HG03439 (cell line): ENCODE measurements around the gene HS3ST3B1.

Experiments used
- ATAC-seq: cut with Tn5 transposase; IDR thresholded peaks from one replicate; pipeline ENCODE4 v1.9.1; 2021; ENCODE audit warnings: mild to moderate bottlenecking, moderate library complexity; ENCODE audit not compliant: unreplicated experiment

The HS3ST3B1 gene

GRCh38 chr17:14300575-14301278 lies at the start of gene HS3ST3B1:
Gene HS3ST3B1, plus strand, starts transcription at chr17:14301081. Its CDS starts 438 bp downstream, at chr17:14301519.
- peak; percentile 85 for ATAC-seq

- no peak for ATAC-seq
Measured at GRCh38 chr17:14261406-14261805, 39.5 kb upstream of the HS3ST3B1 start.

DNA sequence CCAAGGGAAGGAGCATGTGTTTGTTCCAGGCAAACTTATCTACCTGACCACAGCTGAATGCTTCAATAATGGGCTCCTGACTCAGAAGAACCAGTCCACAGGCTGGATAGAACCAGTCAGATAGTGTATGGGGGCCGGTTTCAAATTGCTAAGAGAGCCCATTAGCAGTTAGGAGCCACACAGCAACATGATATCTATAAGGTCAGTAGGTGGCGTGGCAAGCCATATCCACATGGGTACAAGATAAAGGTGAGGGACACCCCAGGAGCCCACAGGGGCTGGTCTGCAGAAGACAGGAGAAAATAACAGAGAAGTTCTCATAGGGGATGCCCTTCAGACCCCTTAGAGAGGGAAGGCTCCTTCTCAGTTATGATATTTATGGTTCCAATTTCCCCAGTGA lies 32.6 kb upstream of the HS3ST3B1 start:
- no peak for ATAC-seq

DNA sequence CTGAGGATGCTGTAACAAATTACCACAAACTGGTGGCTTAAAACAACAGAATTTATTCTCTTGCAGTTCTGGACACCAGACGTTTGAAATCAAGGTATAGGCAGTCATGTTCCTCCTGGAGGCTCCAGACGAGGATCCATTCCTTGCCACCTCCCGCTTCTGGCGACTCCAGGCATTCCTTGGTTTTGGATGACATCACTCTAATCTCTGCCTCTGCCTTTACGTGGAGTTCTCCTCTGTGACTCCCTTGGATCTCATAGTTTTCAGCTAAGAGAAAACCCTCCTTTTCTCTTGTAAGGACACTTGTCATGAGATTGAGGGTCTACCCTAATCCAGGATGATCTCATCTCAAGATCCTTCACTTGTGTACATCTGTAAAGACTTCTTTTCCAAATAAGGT lies 31.4 kb upstream of the HS3ST3B1 start:
- ATAC-seq, result no peak

GRCh38 chr17:14270508-14270907 lies 30.4 kb upstream of the HS3ST3B1 start:
- ATAC-seq, result no peak

DNA sequence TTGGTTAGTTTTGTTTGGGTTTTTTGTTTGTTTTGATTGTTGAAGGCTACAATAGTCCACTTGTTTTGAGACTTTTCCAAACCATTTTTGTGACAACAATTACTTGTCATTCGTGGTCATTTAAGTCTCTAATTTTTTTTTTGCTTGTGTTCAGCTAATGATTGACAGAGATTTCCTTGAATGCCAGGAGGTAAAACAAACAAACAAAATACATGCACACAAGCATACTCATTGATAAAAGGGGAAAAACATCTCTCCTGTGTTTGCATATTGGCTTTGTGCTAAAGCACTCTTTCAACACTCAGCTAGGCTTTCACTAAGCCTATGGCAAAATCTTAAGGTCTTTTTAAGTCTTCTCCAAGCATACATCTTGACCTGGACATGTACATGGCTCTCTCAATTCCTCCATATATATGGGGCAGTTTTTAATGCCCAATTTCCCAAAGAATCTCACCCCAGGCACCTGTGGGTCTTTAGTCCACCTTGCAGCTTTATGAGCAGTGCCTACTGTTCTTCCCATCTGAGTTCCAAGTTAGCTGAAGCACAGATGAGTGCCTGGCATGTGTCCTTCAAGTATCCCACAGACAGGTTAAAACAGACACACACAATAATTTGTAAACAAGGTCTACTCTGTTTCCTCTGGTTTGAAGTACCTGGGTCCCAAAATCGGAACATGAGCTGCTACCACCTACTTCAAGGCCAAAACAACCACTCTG lies 24.2 kb upstream of the HS3ST3B1 start:
- no peak for ATAC-seq

GRCh38 chr17:14281530-14281929 lies 19.4 kb upstream of the HS3ST3B1 start:
- ATAC-seq, result no peak

GRCh38 chr17:14282726-14283125 lies 18.2 kb upstream of the HS3ST3B1 start:
- ATAC-seq, result no peak

DNA sequence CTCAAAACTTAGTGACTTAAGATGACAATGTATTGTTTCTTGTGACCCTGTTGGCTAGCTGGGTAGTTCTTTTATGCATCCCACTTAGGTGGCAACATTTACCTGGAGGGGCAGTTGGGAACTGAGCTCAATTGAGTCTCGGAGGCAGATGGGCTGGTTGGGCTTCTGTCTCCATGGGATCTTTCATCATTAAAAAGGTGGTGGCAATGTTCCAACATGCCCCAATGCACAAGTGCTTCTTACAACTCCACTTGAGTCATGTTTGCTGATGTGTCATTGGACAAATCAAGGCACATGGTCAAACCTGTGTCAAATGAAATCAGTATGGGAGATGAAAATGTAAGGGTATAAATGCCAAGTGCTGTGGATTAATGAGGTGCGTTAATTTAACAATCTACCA lies 11.7 kb upstream of the HS3ST3B1 start:
- no peak for ATAC-seq

DNA sequence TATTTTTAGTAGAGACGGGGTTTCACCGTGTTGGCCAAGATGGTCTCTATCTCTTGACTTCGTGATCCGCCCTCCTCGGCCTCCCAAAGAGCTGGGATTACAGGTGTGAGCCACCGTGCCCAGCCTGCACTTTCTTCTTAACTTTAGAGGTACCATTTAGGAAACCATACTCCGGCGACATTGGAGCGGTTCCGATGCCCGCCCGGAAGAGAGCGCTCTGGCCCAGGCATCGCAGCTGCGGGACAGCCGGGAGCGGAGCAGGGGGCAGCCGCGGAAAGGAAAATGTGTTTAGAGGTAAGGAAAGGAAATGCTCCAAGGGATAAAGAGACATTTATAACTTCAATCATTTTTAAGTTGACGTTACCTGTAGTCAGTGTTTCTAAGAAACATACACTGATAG lies 6.0 kb upstream of the HS3ST3B1 start:
- ATAC-seq, result no peak

- no peak for ATAC-seq
Measured at GRCh38 chr17:14295676-14296075, 5.2 kb upstream of the HS3ST3B1 start.

DNA sequence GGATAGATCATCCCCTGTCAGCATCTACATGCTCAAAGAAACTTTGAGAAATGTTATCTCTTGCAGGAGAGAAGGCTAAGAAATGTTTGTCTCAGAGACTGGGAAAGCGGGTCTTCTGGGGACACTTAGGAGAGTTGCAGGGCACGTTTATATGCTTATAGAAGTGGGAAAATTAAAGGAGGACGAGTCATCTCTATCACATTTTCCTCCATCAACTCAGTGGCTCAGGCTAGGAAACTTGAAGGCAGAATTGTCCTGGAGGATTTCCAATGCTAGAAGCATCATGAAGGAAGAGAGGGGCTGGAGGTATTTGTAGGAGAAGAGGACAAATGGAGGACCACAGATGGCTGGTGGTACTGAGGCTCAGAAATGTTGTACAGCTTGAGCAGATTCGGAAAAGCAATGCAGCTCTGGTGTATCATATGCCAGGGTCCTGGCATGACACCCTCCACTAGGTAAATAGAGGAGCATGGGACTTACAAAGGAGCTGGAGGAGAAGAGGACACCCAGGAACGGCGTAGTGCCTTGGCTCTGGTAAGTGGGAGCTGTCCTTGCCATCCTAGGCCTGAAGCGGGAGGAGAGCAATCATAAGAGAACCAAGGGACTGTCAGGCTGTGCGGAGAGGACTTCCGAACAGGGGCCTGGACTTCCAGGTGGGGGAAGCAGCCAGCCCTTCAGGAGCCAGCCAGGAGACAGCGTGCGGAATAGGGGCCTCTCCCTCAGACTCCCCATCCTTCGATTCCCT lies 4.5 kb upstream of the HS3ST3B1 start:
- ATAC-seq, result no peak

DNA sequence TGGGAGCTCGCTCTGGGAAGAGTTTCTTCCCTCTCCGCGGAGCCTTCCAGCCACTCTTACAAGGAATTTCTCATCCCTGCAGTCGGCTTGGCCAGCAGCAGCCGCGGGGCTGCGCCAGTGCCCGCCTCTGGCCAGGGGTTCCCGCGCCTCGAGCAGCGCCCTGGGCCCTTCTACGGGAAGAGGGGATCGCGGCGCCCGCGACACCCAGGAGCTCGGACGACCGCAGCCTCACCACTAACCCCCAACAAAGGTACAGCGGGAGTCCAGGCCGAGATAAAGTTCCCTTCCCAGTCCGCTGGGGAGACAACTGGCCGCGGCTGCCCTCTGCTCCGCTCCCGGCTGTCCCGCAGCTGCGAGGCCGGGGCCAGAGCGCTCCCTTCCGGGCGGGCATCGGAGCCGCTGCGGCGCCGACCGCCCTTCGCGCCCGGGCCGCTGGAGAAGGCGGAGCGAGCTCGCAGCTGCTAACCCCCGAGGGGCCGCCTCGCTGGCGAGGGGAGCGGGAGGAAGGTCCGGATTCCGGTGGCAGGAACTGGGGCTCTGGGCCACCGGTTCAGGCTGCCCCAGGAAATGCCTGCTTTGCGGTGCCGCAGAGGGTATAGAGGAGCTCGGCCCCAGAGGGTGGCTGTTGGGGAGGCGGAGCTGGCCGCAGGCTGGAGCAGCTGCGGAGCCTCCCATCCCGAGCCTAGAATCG lies 3.6 kb upstream of the HS3ST3B1 start:
- no peak for ATAC-seq

DNA sequence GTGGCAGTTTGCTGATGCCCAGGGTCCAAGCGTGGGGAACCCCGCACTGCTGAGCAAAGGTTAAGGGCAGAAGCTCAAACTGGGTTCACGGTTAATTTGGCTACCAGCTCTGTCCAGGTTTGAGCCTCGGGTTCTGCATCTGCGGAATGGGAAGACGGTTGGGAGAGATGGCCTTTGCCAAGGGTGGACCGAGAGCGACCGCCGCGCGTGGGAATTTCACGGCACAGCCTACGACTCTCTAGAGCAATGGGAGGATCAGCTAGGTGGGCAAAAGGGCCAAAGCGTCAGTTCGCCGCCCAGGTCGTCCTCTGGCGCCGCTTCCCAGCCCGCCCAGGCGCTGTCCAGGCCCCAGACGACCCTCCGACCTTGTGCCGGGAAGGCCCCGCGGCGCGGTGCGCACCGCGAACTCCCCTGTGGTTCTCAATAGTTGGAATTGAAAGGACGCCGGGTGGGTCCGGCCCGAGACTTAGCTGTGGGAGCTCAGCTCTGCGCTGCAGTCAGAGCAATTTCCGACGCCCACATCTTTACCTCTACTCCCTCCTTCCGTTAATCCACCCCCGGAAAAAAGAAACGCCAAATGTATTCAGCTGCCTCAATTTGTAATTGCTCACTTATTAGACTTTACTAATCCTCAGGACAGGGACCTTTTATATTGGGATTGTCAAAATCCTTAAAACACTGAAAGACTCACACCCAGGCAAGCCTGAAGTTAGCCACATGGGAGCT lies 2.5 kb upstream of the HS3ST3B1 start:
- no peak for ATAC-seq

- no peak for ATAC-seq
Measured at GRCh38 chr17:14298947-14299279, 2.0 kb upstream of the HS3ST3B1 start.

DNA sequence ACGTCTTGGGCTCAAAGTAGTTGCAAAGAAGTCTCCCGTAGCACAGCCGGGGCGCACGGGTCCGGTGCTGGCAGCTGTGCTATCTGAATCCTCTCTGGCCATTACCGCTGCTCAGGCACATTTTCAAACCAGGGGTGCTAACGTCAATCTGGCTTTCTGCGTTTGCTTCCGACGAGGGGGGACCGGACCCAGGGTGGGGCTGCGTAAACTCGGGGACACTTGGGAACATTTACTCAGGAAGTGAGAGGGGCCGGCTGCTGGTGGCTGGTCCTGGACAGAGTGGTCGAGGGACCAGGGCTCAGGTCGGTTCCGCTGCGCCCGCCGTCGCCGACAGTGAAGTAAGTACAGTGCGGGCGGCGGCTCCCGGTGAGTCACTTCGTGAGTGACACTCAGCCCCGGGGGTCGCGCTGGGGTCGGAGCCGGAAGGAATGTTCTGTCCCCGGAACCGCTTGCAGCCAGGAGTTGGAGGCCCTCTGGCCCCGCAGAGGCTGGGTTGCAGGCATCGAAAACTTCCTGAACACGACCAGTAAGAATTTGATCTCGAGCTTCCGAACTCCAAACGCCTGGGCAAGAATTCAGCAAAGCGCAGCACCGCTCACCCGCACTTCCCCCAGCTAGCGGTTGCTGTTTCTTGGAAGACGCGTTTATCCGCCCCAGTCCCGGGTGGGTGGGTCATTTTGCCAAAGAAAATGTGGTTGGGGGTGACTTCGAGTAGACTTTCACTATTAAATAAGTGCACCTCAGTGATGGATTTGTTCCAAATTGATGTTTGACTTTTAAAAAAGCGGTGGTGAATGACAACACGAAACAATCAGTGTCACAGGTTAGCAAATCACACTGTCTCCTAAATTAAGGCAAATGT lies 1.4 kb upstream of the HS3ST3B1 start:
- ATAC-seq, result no peak

DNA sequence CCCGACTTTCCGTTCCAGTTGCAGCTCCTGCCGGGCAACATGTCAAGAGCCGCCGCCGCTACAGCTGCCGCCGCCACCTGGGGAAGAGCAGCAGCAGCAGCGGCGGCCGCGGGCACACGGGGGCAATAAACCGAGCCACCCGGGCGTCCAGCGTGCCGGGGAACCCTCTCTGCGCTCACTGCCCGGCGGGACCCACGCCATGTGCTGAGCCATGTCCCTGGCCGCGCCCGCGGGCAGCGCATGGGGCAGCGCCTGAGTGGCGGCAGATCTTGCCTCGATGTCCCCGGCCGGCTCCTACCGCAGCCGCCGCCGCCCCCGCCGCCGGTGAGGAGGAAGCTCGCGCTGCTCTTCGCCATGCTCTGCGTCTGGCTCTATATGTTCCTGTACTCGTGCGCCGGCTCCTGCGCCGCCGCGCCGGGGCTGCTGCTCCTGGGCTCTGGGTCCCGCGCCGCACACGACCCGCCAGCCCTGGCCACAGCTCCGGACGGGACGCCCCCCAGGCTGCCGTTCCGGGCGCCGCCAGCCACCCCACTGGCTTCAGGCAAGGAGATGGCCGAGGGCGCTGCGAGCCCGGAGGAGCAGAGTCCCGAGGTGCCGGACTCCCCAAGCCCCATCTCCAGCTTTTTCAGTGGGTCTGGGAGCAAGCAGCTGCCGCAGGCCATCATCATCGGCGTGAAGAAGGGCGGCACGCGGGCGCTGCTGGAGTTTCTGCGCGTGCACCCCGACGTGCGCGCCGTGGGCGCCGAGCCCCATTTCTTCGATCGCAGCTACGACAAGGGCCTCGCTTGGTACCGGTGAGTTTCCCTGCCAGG lies 604 bp downstream of the HS3ST3B1 start:
- peak; percentile 9 for ATAC-seq

DNA sequence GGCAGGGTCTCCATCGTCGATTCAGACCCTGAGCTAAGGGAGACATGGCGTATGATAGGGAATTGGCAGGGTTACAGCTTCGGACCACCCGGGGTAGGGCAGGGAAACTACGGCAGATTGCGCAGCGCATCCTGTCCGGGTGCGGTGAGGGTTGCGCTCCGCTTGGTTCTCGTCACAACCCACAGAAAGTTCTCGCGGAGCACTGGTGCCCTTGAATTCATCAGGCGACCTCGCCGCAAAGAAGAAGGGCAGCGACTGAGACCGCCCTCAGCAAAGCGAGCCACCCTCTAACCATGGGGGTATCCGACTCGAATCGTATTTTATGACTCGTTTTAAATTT lies 1.2 kb downstream of the HS3ST3B1 start:
- no peak for ATAC-seq

- ATAC-seq, result no peak
Measured at GRCh38 chr17:14302431-14303099, 1.7 kb downstream of the HS3ST3B1 start.
